Stomach (tissue), 9 donors: Measurements from ENCODE around the gene GPS2. TPM values are rescaled to one million over a fixed set of nuclear protein-coding genes. Genes with fewer than 3 reads are reported as not detected.

Source experiments
- DNase-seq, 2 donors: peaks; one replicate each; pipeline versions ENCODE4 v3.0.0 to v3.0.0-alpha.2; 2013 to 2019
- H3K27ac ChIP-seq, 5 donors: fragments of 200-600 bp in 4 of 5; sonication (generic) in 4 of 5; one replicate each; pipeline ENCODE4 v1.5.1; 2013 to 2019; ENCODE audit warnings: mild to moderate bottlenecking in 1 of 5, moderate library complexity in 1 of 5
- H3K27me3 ChIP-seq, 3 donors: fragments of 200-600 bp; sonication (generic); one replicate each; pipeline ENCODE4 v1.5.1; 2017 to 2019; ENCODE audit warnings: mixed run types in 1 of 3
- H3K36me3 ChIP-seq, 4 donors: fragments of 200-600 bp; sonication (generic); 1 replicate in 3 of 4; 2 replicates in 1 of 4; pipeline ENCODE4 v1.5.1; 2016 to 2019
- H3K4me1 ChIP-seq, 4 donors: fragments of 200-600 bp; sonication (generic); one replicate each; pipeline ENCODE4 v1.5.1; 2016 to 2019
- H3K4me3 ChIP-seq, 4 donors: fragments of 200-600 bp; sonication (generic) in 3 of 4; one replicate each; pipeline ENCODE4 v1.5.1; 2016 to 2019; ENCODE audit warnings: mild to moderate bottlenecking in 1 of 4
- H3K9me3 ChIP-seq, 4 donors: fragments of 200-600 bp; sonication (generic); one replicate each; pipeline ENCODE4 v1.5.1; 2016 to 2019
- CTCF ChIP-seq, 7 experiments: fragments of 450-650 bp in 4 of 7; fragments of 200-600 bp in 3 of 7; sonication (generic) in 3 of 7; IDR thresholded peaks; one replicate each; pipeline ENCODE4 v1.5.1; 2016 to 2019; ENCODE audit warnings: antibody characterized with exemption in 7 of 7, control low read depth in 2 of 7, mild to moderate bottlenecking in 1 of 7
- EP300 ChIP-seq: sonication (generic); formaldehyde crosslinking; IDR thresholded peaks from one replicate; pipeline ENCODE4 v1.6.1; 2017; ENCODE audit warnings: antibody characterized with exemption
- POLR2A ChIP-seq, 4 donors: fragments of 450-650 bp; IDR thresholded peaks; one replicate each; pipeline ENCODE4 v1.6.1; 2016; ENCODE audit warnings: antibody characterized with exemption in 4 of 4, control low read depth in 2 of 4, mild to moderate bottlenecking in 1 of 4, moderate library complexity in 1 of 4
- POLR2AphosphoS5 ChIP-seq, 3 donors: sonication (generic); formaldehyde crosslinking; IDR thresholded peaks; one replicate each; pipeline ENCODE4 v1.6.1; 2016; ENCODE audit warnings: antibody characterized with exemption in 3 of 3
- WGBS, 5 donors: extraction: QIAGEN DNeasy Blood & Tissue Kit in 3 of 5; methylation state at CpG; one replicate each; pipeline versions ENCODE4 v1.1.5 to v1.1.7; 2013 to 2018; 5-methylcytosine and 5-hydroxymethylcytosine counted together
- intact Hi-C: fragments of 100-400 bp; cut with DNase I; formaldehyde crosslinking; loops from one replicate; pipeline ENCODE4 v1.15.1; 2023; ENCODE audit warnings: low total_unique reads
- polyA plus RNA-seq, 3 donors: library from polyadenylated mRNA; stranded (reverse); fragments of 200-250 nt; gene quantifications; one replicate each; pipeline ENCODE4 v1.2.3, GENCODE V29; 2013
- total RNA-seq, 5 donors: library from RNA; depleted of rRNA; stranded (reverse); fragments of >200 nt; gene quantifications; one replicate each; pipeline versions ENCODE4 v1.1.0 to v1.2.3, GENCODE V29; 2014 to 2016
- donor health status: healthy with polysubstance abuse.
- donor health status: Bipolar disorder and iron deficiency.
- donor health status: healthy.

The GPS2 gene
- total and polyA plus RNA-seq, 8 donors: 23.9 to 91.6 (median 71.1) TPM

GRCh38 chr17:7357381-7357780 lies 42.2 kb upstream of the GPS2 start:
- intact Hi-C loops: no loop called here
- H3K27me3 ChIP-seq: no peaks in the 10 kb centered on the region
- WGBS, 5 donors: 42 to 73% (median 58%) methylated on average over 2 of the region's 2 CpGs
- peaks cover 21 to 41% (median 36%) of the 10 kb centered on the region in 4 donors for H3K4me1 ChIP-seq
- no peaks in the 10 kb centered on the region for H3K9me3 ChIP-seq
- no peak for DNase-seq
- no peak overlapping the region for H3K4me3 ChIP-seq
- no peaks in the 10 kb centered on the region for H3K36me3 ChIP-seq
- no peak for TF ChIP-seq CTCF (IDR thresholded peaks at IDR 0.05)
- TF ChIP-seq POLR2AphosphoS5 (IDR thresholded peaks at IDR 0.05): no peak
- no peak for TF ChIP-seq EP300
- TF ChIP-seq POLR2A (IDR thresholded peaks at IDR 0.05): no peak
- H3K27ac ChIP-seq: peak overlapping the region in 1 of 5 donors; percentile 40

- intact Hi-C loops: no loop called here
- Histone ChIP-seq H3K27ac (peak overlapping the region in 4 of 5 donors; percentile 2 to 99 (median 47)), H3K27me3 (no peaks in the 10 kb centered on the region), H3K36me3 (no peaks in the 10 kb centered on the region), H3K4me3 (no peak overlapping the region), H3K4me1 (peaks cover 21 to 43% (median 40%) of the 10 kb centered on the region in 4 donors), H3K9me3 (no peaks in the 10 kb centered on the region)
- no peak for TF ChIP-seq EP300
- DNase-seq: peak in 1 of 2 donors; percentile 40
- WGBS, 5 donors: 39 to 75% (median 54%) methylated on average over 6 to 8 of the region's 8 CpGs
Measured at GRCh38 chr17:7356756-7357155, 41.6 kb upstream of the GPS2 start.

GRCh38 chr17:7356072-7356549 lies 41.0 kb upstream of the GPS2 start:
- H3K27ac ChIP-seq: peak overlapping the region in 3 of 5 donors; percentile 40 to 99 (median 54)
- intact Hi-C loops: no loop called here
- DNase-seq: peak; percentile 89 to 93
- TF ChIP-seq POLR2A (IDR thresholded peaks at IDR 0.05) (no peak), CTCF (IDR thresholded peaks at IDR 0.05) (peak in 5 of 7 experiments; percentile 85 to 93 (median 89)), EP300 (no peak), POLR2AphosphoS5 (IDR thresholded peaks at IDR 0.05) (peak in 1 of 3 donors; percentile 77)
- no peaks in the 10 kb centered on the region for H3K9me3 ChIP-seq
- 2 to 15% (median 9%) methylated on average over 6 to 12 of the region's 12 CpGs for WGBS, 5 donors
- H3K36me3 ChIP-seq: no peaks in the 10 kb centered on the region
- peaks cover 21 to 46% (median 43%) of the 10 kb centered on the region in 4 donors for H3K4me1 ChIP-seq
- no peaks in the 10 kb centered on the region for H3K27me3 ChIP-seq
- H3K4me3 ChIP-seq: no peak overlapping the region

- Histone ChIP-seq H3K4me3 (no peak overlapping the region), H3K36me3 (no peaks in the 10 kb centered on the region), H3K4me1 (peaks cover 25 to 51% (median 48%) of the 10 kb centered on the region in 4 donors), H3K27me3 (no peaks in the 10 kb centered on the region), H3K27ac (peak overlapping the region in 3 of 5 donors; percentile 40 to 99 (median 54)), H3K9me3 (no peaks in the 10 kb centered on the region)
- intact Hi-C loops: no loop called here
- TF ChIP-seq POLR2AphosphoS5 (IDR thresholded peaks at IDR 0.05) (no peak), POLR2A (IDR thresholded peaks at IDR 0.05) (no peak), EP300 (no peak), CTCF (IDR thresholded peaks at IDR 0.05) (no peak)
- WGBS, 5 donors: 72 to 85% (median 74%) methylated on average over 8 of the region's 8 CpGs
- no peak for DNase-seq
Measured at GRCh38 chr17:7355573-7355972, 40.4 kb upstream of the GPS2 start.

GRCh38 chr17:7355053-7355452 lies 39.9 kb upstream of the GPS2 start, which contains the start of gene TMEM95:
Gene TMEM95 (plus strand): TSS chr17:7355156. CDS start chr17:7355205, 49 bp downstream.
- peak in 1 of 2 donors; percentile 56 for DNase-seq
- TF ChIP-seq POLR2A (IDR thresholded peaks at IDR 0.05) (no peak), POLR2AphosphoS5 (IDR thresholded peaks at IDR 0.05) (no peak), CTCF (IDR thresholded peaks at IDR 0.05) (no peak), EP300 (no peak)
- Histone ChIP-seq H3K36me3 (no peaks in the 10 kb centered on the region), H3K27ac (peak within 1 kb of the TSS in 4 of 5 donors; percentile 6 to 99 (median 75)), H3K27me3 (no peaks in the 10 kb centered on the region), H3K4me3 (no peak within 1 kb of the TSS), H3K4me1 (peaks cover 30 to 56% (median 53%) of the 10 kb centered on the region in 4 donors), H3K9me3 (no peaks in the 10 kb centered on the region)
- 59 to 72% (median 69%) methylated on average over 3 to 10 of the region's 10 CpGs for WGBS, 5 donors
- intact Hi-C loops: no loop called here
